ENCODE results near the gene NEBL. TPM values are rescaled to one million over a fixed set of nuclear protein-coding genes. Genes with fewer than 3 reads are reported as not detected.

Gene NEBL
- total RNA-seq, 1 donor from 2014 or later, result 55.2 TPM

DNA sequence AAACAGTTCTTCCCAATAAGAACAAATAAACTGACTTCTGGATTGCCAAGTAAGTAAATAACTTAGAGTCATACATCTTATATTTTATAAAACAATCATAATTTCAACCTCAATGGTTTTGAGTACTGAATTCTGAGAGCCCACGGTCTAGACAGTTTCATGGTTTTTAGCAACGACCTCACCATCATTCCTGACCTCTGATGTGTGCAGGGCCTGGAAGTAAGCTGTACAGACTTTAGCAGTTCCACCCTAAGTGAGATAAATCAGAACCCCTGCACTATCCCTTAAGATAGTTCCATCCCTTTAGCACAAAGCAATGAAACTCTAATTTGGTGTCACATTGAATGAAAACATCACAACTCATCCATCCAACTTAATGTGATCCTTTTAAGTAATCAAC lies 86.0 kb downstream of the NEBL start:
- H3K4me1 ChIP-seq, result no peaks in the 10 kb centered on the region
- intact Hi-C loops (cut with DNase I), result no loop called here
- no peaks in the 10 kb centered on the region for H3K36me3 ChIP-seq
- TF ChIP-seq, protein P1, sequence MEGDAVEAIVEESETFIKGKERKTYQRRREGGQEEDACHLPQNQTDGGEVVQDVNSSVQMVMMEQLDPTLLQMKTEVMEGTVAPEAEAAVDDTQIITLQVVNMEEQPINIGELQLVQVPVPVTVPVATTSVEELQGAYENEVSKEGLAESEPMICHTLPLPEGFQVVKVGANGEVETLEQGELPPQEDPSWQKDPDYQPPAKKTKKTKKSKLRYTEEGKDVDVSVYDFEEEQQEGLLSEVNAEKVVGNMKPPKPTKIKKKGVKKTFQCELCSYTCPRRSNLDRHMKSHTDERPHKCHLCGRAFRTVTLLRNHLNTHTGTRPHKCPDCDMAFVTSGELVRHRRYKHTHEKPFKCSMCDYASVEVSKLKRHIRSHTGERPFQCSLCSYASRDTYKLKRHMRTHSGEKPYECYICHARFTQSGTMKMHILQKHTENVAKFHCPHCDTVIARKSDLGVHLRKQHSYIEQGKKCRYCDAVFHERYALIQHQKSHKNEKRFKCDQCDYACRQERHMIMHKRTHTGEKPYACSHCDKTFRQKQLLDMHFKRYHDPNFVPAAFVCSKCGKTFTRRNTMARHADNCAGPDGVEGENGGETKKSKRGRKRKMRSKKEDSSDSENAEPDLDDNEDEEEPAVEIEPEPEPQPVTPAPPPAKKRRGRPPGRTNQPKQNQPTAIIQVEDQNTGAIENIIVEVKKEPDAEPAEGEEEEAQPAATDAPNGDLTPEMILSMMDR (IDR thresholded peaks at IDR 0.05), result no peak
- no peak for DNase-seq (ENCODE audit: extremely low spot score in 2 of 2)
- no peak overlapping the region for H3K4me3 ChIP-seq
- no peaks in the 10 kb centered on the region for H3K9me3 ChIP-seq
- H3K27me3 ChIP-seq, result no peaks in the 10 kb centered on the region
- no peak overlapping the region for H3K27ac ChIP-seq

DNA sequence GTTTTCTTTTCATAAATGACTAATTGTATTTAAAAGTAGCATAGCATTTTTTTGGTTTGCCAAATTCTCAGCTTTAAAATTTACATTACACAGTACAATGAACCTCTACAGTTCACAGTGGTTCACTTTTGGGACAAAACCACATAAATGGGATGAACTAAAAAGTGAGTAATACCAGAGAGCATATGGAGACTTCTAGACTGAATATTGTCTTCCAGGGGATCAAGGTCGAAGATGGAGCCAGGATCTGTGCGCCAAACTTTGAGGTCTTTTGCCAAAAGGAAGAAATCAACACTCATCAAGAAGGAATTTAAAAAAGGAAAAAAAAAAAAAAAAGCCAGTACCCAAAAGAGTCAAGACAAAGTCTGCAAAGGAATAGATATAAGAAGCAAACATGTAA lies 87.5 kb downstream of the NEBL start:
- no peak for TF ChIP-seq POLR2AphosphoS5 (IDR thresholded peaks at IDR 0.05; ENCODE audit: insufficient read depth in 1 of 2, low read depth in 1 of 2)
- TF ChIP-seq POLR2A (IDR thresholded peaks at IDR 0.05), result no peak
- TF ChIP-seq, protein P1 (IDR thresholded peaks at IDR 0.05), result no peak
- DNase-seq (ENCODE audit: extremely low spot score in 2 of 2), result no peak
- Histone ChIP-seq H3K9me3 (no peaks in the 10 kb centered on the region), H3K27ac (no peak overlapping the region), H3K4me3 (no peak overlapping the region), H3K36me3 (no peaks in the 10 kb centered on the region), H3K27me3 (no peaks in the 10 kb centered on the region), H3K4me1 (no peaks in the 10 kb centered on the region)
- intact Hi-C loops (cut with DNase I), result no loop called here

DNA sequence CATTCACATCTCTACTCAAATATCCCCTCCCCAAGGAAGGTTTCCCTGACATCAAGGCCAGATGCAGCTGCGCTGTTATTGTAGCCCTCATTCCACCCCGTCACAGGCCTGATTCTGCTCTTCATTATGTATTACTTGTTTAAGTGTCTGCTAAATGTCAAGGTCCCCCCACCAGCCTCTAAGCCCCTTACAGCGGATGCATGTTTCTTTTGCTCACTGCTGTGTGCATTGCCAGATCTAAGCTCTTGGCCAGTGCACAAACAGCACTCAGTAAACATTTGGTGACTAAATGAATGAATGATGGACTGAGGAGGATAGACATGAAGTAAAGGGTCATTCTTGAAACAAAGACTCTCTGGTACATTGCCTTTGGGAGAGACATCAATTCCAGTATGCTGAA lies 90.6 kb downstream of the NEBL start:
- Histone ChIP-seq H3K9me3 (no peaks in the 10 kb centered on the region), H3K27me3 (no peaks in the 10 kb centered on the region), H3K36me3 (no peaks in the 10 kb centered on the region), H3K27ac (no peak overlapping the region), H3K4me1 (no peaks in the 10 kb centered on the region), H3K4me3 (no peak overlapping the region)
- intact Hi-C loops (cut with DNase I), result no loop called here
- no peak for DNase-seq (ENCODE audit: extremely low spot score in 2 of 2)
- TF ChIP-seq, protein P1 (IDR thresholded peaks at IDR 0.05), result no peak
- TF ChIP-seq POLR2AphosphoS5 (IDR thresholded peaks at IDR 0.05; ENCODE audit: insufficient read depth in 1 of 2, low read depth in 1 of 2), result no peak
- no peak for TF ChIP-seq POLR2A (IDR thresholded peaks at IDR 0.05)

DNA sequence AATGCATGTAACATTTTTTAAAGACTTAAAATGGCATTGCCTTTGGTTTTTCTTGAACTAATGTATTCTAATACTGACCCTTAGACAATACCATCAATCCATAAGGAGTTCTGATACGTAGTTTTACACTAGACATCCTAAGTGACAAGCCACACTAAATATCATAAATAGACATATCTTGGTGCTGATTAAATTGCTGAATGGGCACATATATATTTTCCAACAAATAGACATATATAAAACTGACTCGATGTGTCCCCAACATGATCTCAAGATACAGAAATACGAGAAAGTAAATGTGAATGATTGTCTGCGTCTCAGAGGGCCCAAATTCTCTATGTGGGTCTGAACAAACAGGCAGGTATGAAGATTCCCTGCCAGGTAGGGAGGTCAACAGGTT lies 99.8 kb downstream of the NEBL start:
- no peaks in the 10 kb centered on the region for H3K9me3 ChIP-seq
- TF ChIP-seq POLR2A (IDR thresholded peaks at IDR 0.05) (no peak), POLR2AphosphoS5 (IDR thresholded peaks at IDR 0.05; ENCODE audit: insufficient read depth in 1 of 2, low read depth in 1 of 2) (no peak)
- TF ChIP-seq, protein P1 (IDR thresholded peaks at IDR 0.05), result no peak
- intact Hi-C loops (cut with DNase I), result no loop called here
- H3K4me1 ChIP-seq, result no peaks in the 10 kb centered on the region
- H3K4me3 ChIP-seq, result no peak overlapping the region
- H3K27me3 ChIP-seq, result no peaks in the 10 kb centered on the region
- H3K36me3 ChIP-seq, result no peaks in the 10 kb centered on the region
- DNase-seq (ENCODE audit: extremely low spot score in 2 of 2), result no peak
- H3K27ac ChIP-seq, result no peak overlapping the region

DNA sequence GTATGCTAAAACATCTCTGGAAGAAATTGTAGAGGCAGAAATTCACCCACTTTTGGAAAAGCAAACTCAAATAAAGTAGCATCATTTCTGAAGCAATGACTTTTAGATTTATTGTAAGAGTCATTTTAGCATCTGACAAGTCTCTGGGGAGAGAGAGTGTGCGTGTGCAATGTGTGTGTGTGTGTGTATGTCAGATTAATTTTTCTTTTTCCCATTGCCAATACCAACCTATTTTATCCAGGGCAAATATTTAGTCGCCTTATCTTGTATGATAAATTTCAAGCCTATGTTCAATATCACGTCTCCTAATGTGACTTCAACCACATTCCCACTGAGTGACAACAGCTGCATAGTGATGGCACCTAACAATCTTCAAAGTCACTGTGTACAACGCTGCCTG lies 101.7 kb downstream of the NEBL start:
- no peak for DNase-seq (ENCODE audit: extremely low spot score in 2 of 2)
- Histone ChIP-seq H3K9me3 (no peaks in the 10 kb centered on the region), H3K36me3 (no peaks in the 10 kb centered on the region), H3K4me1 (no peaks in the 10 kb centered on the region), H3K27ac (no peak overlapping the region), H3K4me3 (no peak overlapping the region), H3K27me3 (no peaks in the 10 kb centered on the region)
- TF ChIP-seq POLR2A (IDR thresholded peaks at IDR 0.05), result no peak
- TF ChIP-seq POLR2AphosphoS5 (IDR thresholded peaks at IDR 0.05; ENCODE audit: insufficient read depth in 1 of 2, low read depth in 1 of 2), result no peak
- TF ChIP-seq, protein P1 (IDR thresholded peaks at IDR 0.05), result no peak
- intact Hi-C loops (cut with DNase I), result no loop called here

All from vagina (tissue), 2 donors.